GM23338 (cell line): ENCODE data around the gene XPNPEP3. TPM values are rescaled to one million over a fixed set of nuclear protein-coding genes. Genes with fewer than 3 reads are reported as not detected.

ENCODE experiments used
- ATAC-seq: fragments of 200-7000 bp; cut with Tn5 transposase; 3 replicates; pipeline ENCODE4 v1.9.1; 2020
- DNase-seq: peaks from one replicate; pipeline ENCODE4 v3.0.0-alpha.2; 2015; ENCODE audit warnings: low spot score
- H2AFZ ChIP-seq: fragments of 200-600 bp; sonication (generic); 2 replicates; pipeline ENCODE4 v1.8.0; 2016; ENCODE audit warnings: antibody characterized with exemption, mild to moderate bottlenecking, moderate library complexity
- H3F3A ChIP-seq: fragments of 200-600 bp; sonication (generic); replicated peaks from 2 replicates; pipeline ENCODE4 v1.8.0; 2017; ENCODE audit warnings: antibody characterized with exemption, mixed run types, low read depth
- H3K27ac ChIP-seq: fragments of 200-600 bp; sonication (generic); 2 replicates; pipeline ENCODE4 v1.6.1; 2016; ENCODE audit warnings: low read depth
- H3K27me3 ChIP-seq: fragments of 200-600 bp; sonication (generic); 2 replicates; pipeline ENCODE4 v1.8.0; 2016; ENCODE audit warnings: mild to moderate bottlenecking, mixed run types, moderate library complexity; ENCODE audit not compliant: insufficient read depth
- H3K36me3 ChIP-seq: fragments of 200-600 bp; sonication (generic); 2 replicates; pipeline ENCODE4 v1.8.0; 2016; ENCODE audit warnings: mild to moderate bottlenecking; ENCODE audit not compliant: insufficient read depth
- H3K4me1 ChIP-seq: fragments of 200-600 bp; sonication (generic); 2 replicates; pipeline ENCODE4 v1.8.0; 2016; ENCODE audit warnings: mild to moderate bottlenecking, moderate library complexity; ENCODE audit not compliant: insufficient read depth
- H3K4me2 ChIP-seq: fragments of 200-600 bp; sonication (generic); 2 replicates; pipeline ENCODE4 v1.7.1; 2017; ENCODE audit warnings: mixed run types
- H3K4me3 ChIP-seq: fragments of 200-600 bp; sonication (generic); 2 replicates; pipeline ENCODE4 v1.6.1; 2016; ENCODE audit warnings: mixed run types
- H3K79me2 ChIP-seq: fragments of 200-600 bp; sonication (generic); replicated peaks from 2 replicates; pipeline ENCODE4 v1.8.0; 2017; ENCODE audit warnings: mild to moderate bottlenecking; ENCODE audit not compliant: insufficient read depth
- H3K9me2 ChIP-seq: fragments of 200-600 bp; sonication (generic); 2 replicates; pipeline ENCODE4 v1.8.0; 2017; ENCODE audit not compliant: insufficient read depth
- H4K20me1 ChIP-seq: fragments of 200-600 bp; sonication (generic); replicated peaks from 2 replicates; pipeline ENCODE4 v1.8.0; 2017; ENCODE audit warnings: mild to moderate bottlenecking; ENCODE audit not compliant: insufficient read depth
- H3K27ac Mint-ChIP-seq: 2 replicates; pipeline ENCODE4 v1.8.0; 2020; ENCODE audit warnings: inconsistent platforms, mild to moderate bottlenecking, moderate library complexity, mixed read lengths
- H3K27me3 Mint-ChIP-seq: 3 replicates; pipeline ENCODE4 v1.8.0; 2022; ENCODE audit warnings: low read depth, mild to moderate bottlenecking, moderate library complexity, mixed read lengths, inconsistent platforms; ENCODE audit not compliant: insufficient read depth, poor library complexity
- H3K36me3 Mint-ChIP-seq: 3 replicates; pipeline ENCODE4 v1.8.0; 2021; ENCODE audit warnings: low read depth, mild to moderate bottlenecking, inconsistent platforms, moderate library complexity, mixed read lengths
- H3K4me1 Mint-ChIP-seq: 3 replicates; pipeline ENCODE4 v1.8.0; 2020; ENCODE audit warnings: mild to moderate bottlenecking, inconsistent platforms, mixed read lengths
- H3K4me3 Mint-ChIP-seq: 3 replicates; pipeline ENCODE4 v1.8.0; 2021; ENCODE audit warnings: moderate library complexity, mild to moderate bottlenecking, inconsistent platforms, mixed read lengths
- H3K9me3 Mint-ChIP-seq: 3 replicates; pipeline ENCODE4 v1.8.0; 2020; ENCODE audit warnings: moderate library complexity, mild to moderate bottlenecking, inconsistent platforms, mixed read lengths
- CREB1 ChIP-seq: fragments of 250-450 bp; sonication (Bioruptor Pico); IDR thresholded peaks from 2 replicates; pipeline ENCODE4 v1.5.0; 2020; ENCODE audit warnings: low read depth, mild to moderate bottlenecking, moderate library complexity
- CTCF ChIP-seq, 2 experiments: fragments of 200-600 bp in 1 of 2; sonication (generic) in 1 of 2; conservative IDR thresholded peaks; 2 replicates each; pipeline versions ENCODE4 v1.5.1 to v1.6.1; 2016 to 2017; ENCODE audit warnings: antibody characterized with exemption in 2 of 2, low read depth in 2 of 2, mild to moderate bottlenecking in 2 of 2, moderate library complexity in 1 of 2
- EZH2 ChIP-seq: fragments of 200-600 bp; sonication (generic); IDR thresholded peaks from one replicate; pipeline ENCODE4 v1.8.0; 2017; ENCODE audit warnings: antibody characterized with exemption, mild to moderate bottlenecking, low read depth; ENCODE audit not compliant: unreplicated experiment
- JUNB ChIP-seq: IDR thresholded peaks from one replicate; pipeline ENCODE4 v1.6.1; 2016; ENCODE audit warnings: antibody characterized with exemption; ENCODE audit not compliant: unreplicated experiment
- POLR2AphosphoS5 ChIP-seq: IDR thresholded peaks from 2 replicates; pipeline ENCODE4 v1.6.1; 2016; ENCODE audit warnings: antibody characterized with exemption, low read depth
- polyA plus RNA-seq: library from polyadenylated mRNA; unstranded; fragments of >200 nt; fragmentation: Nextera tagmentation; extraction: Ambion mirVana; gene quantifications from 2 replicates; pipeline ENCODE4 v1.2.1, GENCODE V29; 2016
- total RNA-seq: library from RNA; depleted of rRNA; stranded (reverse); fragments of >200 nt; shearing (Covaris generic); gene quantifications from 2 replicates; pipeline ENCODE4 v1.2.3, GENCODE V29; 2014
- TF ChIP-seq, protein P1 (sequence below): IDR thresholded peaks from 2 replicates; pipeline ENCODE4 v1.6.1; 2016; ENCODE audit warnings: antibody characterized with exemption
- TF ChIP-seq, protein P2 (sequence below): IDR thresholded peaks from one replicate; pipeline ENCODE4 v1.6.1; 2018; ENCODE audit warnings: antibody characterized with exemption; ENCODE audit not compliant: unreplicated experiment

Gene XPNPEP3
- total and polyA plus RNA-seq, 2 experiments from 2014 or later, result 11.6 to 19.5 TPM

DNA sequence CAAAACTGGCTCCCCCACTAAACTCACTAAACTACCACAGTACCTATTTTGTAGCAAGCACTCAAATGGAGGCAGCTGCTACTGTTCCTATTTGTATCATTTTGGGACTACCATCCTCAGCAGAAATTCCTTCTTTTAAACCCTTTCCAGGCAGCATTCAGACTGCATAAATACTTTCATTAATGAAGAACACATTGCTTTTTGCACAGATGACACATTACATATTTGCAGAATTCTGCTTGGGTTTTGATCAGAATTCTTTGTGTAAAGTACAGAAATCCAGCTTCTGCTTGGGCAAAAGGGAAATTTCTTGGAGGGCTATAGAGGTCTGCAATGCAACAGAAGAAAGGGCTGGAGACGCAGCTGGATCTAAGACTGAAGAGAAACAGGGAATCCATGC is 118.4 kb downstream of the XPNPEP3 start:
- H3K27me3 Mint-ChIP-seq, result peaks cover 3% of the 10 kb centered on the region
- TF ChIP-seq CTCF (conservative IDR thresholded peaks at IDR 0.05; ENCODE audit: low read depth in 2 of 2) (no peak), JUNB (no peak), EZH2 (no peak)
- TF ChIP-seq, protein P1, sequence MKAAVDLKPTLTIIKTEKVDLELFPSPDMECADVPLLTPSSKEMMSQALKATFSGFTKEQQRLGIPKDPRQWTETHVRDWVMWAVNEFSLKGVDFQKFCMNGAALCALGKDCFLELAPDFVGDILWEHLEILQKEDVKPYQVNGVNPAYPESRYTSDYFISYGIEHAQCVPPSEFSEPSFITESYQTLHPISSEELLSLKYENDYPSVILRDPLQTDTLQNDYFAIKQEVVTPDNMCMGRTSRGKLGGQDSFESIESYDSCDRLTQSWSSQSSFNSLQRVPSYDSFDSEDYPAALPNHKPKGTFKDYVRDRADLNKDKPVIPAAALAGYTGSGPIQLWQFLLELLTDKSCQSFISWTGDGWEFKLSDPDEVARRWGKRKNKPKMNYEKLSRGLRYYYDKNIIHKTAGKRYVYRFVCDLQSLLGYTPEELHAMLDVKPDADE, result no peak
- TF ChIP-seq, protein P2, sequence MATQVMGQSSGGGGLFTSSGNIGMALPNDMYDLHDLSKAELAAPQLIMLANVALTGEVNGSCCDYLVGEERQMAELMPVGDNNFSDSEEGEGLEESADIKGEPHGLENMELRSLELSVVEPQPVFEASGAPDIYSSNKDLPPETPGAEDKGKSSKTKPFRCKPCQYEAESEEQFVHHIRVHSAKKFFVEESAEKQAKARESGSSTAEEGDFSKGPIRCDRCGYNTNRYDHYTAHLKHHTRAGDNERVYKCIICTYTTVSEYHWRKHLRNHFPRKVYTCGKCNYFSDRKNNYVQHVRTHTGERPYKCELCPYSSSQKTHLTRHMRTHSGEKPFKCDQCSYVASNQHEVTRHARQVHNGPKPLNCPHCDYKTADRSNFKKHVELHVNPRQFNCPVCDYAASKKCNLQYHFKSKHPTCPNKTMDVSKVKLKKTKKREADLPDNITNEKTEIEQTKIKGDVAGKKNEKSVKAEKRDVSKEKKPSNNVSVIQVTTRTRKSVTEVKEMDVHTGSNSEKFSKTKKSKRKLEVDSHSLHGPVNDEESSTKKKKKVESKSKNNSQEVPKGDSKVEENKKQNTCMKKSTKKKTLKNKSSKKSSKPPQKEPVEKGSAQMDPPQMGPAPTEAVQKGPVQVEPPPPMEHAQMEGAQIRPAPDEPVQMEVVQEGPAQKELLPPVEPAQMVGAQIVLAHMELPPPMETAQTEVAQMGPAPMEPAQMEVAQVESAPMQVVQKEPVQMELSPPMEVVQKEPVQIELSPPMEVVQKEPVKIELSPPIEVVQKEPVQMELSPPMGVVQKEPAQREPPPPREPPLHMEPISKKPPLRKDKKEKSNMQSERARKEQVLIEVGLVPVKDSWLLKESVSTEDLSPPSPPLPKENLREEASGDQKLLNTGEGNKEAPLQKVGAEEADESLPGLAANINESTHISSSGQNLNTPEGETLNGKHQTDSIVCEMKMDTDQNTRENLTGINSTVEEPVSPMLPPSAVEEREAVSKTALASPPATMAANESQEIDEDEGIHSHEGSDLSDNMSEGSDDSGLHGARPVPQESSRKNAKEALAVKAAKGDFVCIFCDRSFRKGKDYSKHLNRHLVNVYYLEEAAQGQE, result no peak
- H3K9me3 Mint-ChIP-seq, result no peaks in the 10 kb centered on the region
- no peak overlapping the region for H3K4me3 ChIP-seq
- no peaks in the 10 kb centered on the region for H3K79me2 ChIP-seq
- no peak overlapping the region for H3K4me2 ChIP-seq
- no peaks in the 10 kb centered on the region for H3K9me2 ChIP-seq
- ATAC-seq (no peak), DNase-seq (no peak)
- H3K4me1 ChIP-seq, result no peaks in the 10 kb centered on the region
- no peak overlapping the region for H3K27ac Mint-ChIP-seq
- no peaks in the 10 kb centered on the region for H3F3A ChIP-seq
- H3K27me3 ChIP-seq, result no peaks in the 10 kb centered on the region
- H2AFZ ChIP-seq, result no peak overlapping the region
- no peaks in the 10 kb centered on the region; the same call in 1 of the 2 replicates for H3K36me3 ChIP-seq
- no peak overlapping the region for H3K27ac ChIP-seq
- no peaks in the 10 kb centered on the region; the same call in 1 of the 2 replicates for H4K20me1 ChIP-seq
- no peak overlapping the region for H3K4me3 Mint-ChIP-seq
- H3K4me1 Mint-ChIP-seq, result no peaks in the 10 kb centered on the region
- H3K36me3 Mint-ChIP-seq, result peaks cover 12% of the 10 kb centered on the region; the same call in 2 of the 3 replicates

GRCh38 chr22:40976866-40977700 is 120.1 kb downstream of the XPNPEP3 start:
- Histone ChIP-seq H3K79me2 (no peaks in the 10 kb centered on the region), H3K27me3 (no peaks in the 10 kb centered on the region), H3K4me2 (no peak overlapping the region), H4K20me1 (no peaks in the 10 kb centered on the region), H3F3A (no peaks in the 10 kb centered on the region), H3K9me2 (no peaks in the 10 kb centered on the region), H3K36me3 (no peaks in the 10 kb centered on the region; the same call in 1 of the 2 replicates), H3K4me1 (no peaks in the 10 kb centered on the region), H3K27ac (no peak overlapping the region), H3K4me3 (no peak overlapping the region), H2AFZ (no peak overlapping the region)
- Mint-ChIP-seq H3K4me3 (no peak overlapping the region), H3K36me3 (peaks cover 10% of the 10 kb centered on the region; the same call in 2 of the 3 replicates), H3K4me1 (no peaks in the 10 kb centered on the region), H3K27me3 (peaks cover 3% of the 10 kb centered on the region), H3K9me3 (no peaks in the 10 kb centered on the region), H3K27ac (no peak overlapping the region)
- DNase-seq (no peak), ATAC-seq (no peak)
- TF ChIP-seq, protein P2, result no peak
- TF ChIP-seq, protein P1, result no peak
- TF ChIP-seq POLR2AphosphoS5, result no peak
- TF ChIP-seq CREB1 (CRISPR knock-in tag), result no peak
